GM23338 (cell line): ENCODE measurements around the gene GORAB. TPM values are rescaled to one million over a fixed set of nuclear protein-coding genes. Genes with fewer than 3 reads are reported as not detected.

Source experiments
- ATAC-seq: fragments of 200-7000 bp; cut with Tn5 transposase; 3 replicates; pipeline ENCODE4 v1.9.1; 2020
- DNase-seq: peaks from one replicate; pipeline ENCODE4 v3.0.0-alpha.2; 2015; ENCODE audit warnings: low spot score
- H2AFZ ChIP-seq: fragments of 200-600 bp; sonication (generic); 2 replicates; pipeline ENCODE4 v1.8.0; 2016; ENCODE audit warnings: antibody characterized with exemption, mild to moderate bottlenecking, moderate library complexity
- H3F3A ChIP-seq: fragments of 200-600 bp; sonication (generic); replicated peaks from 2 replicates; pipeline ENCODE4 v1.8.0; 2017; ENCODE audit warnings: antibody characterized with exemption, mixed run types, low read depth
- H3K27ac ChIP-seq: fragments of 200-600 bp; sonication (generic); 2 replicates; pipeline ENCODE4 v1.6.1; 2016; ENCODE audit warnings: low read depth
- H3K27me3 ChIP-seq: fragments of 200-600 bp; sonication (generic); 2 replicates; pipeline ENCODE4 v1.8.0; 2016; ENCODE audit warnings: mild to moderate bottlenecking, mixed run types, moderate library complexity; ENCODE audit not compliant: insufficient read depth
- H3K36me3 ChIP-seq: fragments of 200-600 bp; sonication (generic); 2 replicates; pipeline ENCODE4 v1.8.0; 2016; ENCODE audit warnings: mild to moderate bottlenecking; ENCODE audit not compliant: insufficient read depth
- H3K4me1 ChIP-seq: fragments of 200-600 bp; sonication (generic); 2 replicates; pipeline ENCODE4 v1.8.0; 2016; ENCODE audit warnings: mild to moderate bottlenecking, moderate library complexity; ENCODE audit not compliant: insufficient read depth
- H3K4me2 ChIP-seq: fragments of 200-600 bp; sonication (generic); 2 replicates; pipeline ENCODE4 v1.7.1; 2017; ENCODE audit warnings: mixed run types
- H3K4me3 ChIP-seq: fragments of 200-600 bp; sonication (generic); 2 replicates; pipeline ENCODE4 v1.6.1; 2016; ENCODE audit warnings: mixed run types
- H3K79me2 ChIP-seq: fragments of 200-600 bp; sonication (generic); replicated peaks from 2 replicates; pipeline ENCODE4 v1.8.0; 2017; ENCODE audit warnings: mild to moderate bottlenecking; ENCODE audit not compliant: insufficient read depth
- H3K9me2 ChIP-seq: fragments of 200-600 bp; sonication (generic); 2 replicates; pipeline ENCODE4 v1.8.0; 2017; ENCODE audit not compliant: insufficient read depth
- H4K20me1 ChIP-seq: fragments of 200-600 bp; sonication (generic); replicated peaks from 2 replicates; pipeline ENCODE4 v1.8.0; 2017; ENCODE audit warnings: mild to moderate bottlenecking; ENCODE audit not compliant: insufficient read depth
- H3K27ac Mint-ChIP-seq: 2 replicates; pipeline ENCODE4 v1.8.0; 2020; ENCODE audit warnings: inconsistent platforms, mild to moderate bottlenecking, moderate library complexity, mixed read lengths
- H3K27me3 Mint-ChIP-seq: 3 replicates; pipeline ENCODE4 v1.8.0; 2022; ENCODE audit warnings: low read depth, mild to moderate bottlenecking, moderate library complexity, mixed read lengths, inconsistent platforms; ENCODE audit not compliant: insufficient read depth, poor library complexity
- H3K36me3 Mint-ChIP-seq: 3 replicates; pipeline ENCODE4 v1.8.0; 2021; ENCODE audit warnings: low read depth, mild to moderate bottlenecking, inconsistent platforms, moderate library complexity, mixed read lengths
- H3K4me1 Mint-ChIP-seq: 3 replicates; pipeline ENCODE4 v1.8.0; 2020; ENCODE audit warnings: mild to moderate bottlenecking, inconsistent platforms, mixed read lengths
- H3K4me3 Mint-ChIP-seq: 3 replicates; pipeline ENCODE4 v1.8.0; 2021; ENCODE audit warnings: moderate library complexity, mild to moderate bottlenecking, inconsistent platforms, mixed read lengths
- H3K9me3 Mint-ChIP-seq: 3 replicates; pipeline ENCODE4 v1.8.0; 2020; ENCODE audit warnings: moderate library complexity, mild to moderate bottlenecking, inconsistent platforms, mixed read lengths
- CREB1 ChIP-seq: fragments of 250-450 bp; sonication (Bioruptor Pico); IDR thresholded peaks from 2 replicates; pipeline ENCODE4 v1.5.0; 2020; ENCODE audit warnings: low read depth, mild to moderate bottlenecking, moderate library complexity
- CTCF ChIP-seq, 2 experiments: fragments of 200-600 bp in 1 of 2; sonication (generic) in 1 of 2; conservative IDR thresholded peaks; 2 replicates each; pipeline versions ENCODE4 v1.5.1 to v1.6.1; 2016 to 2017; ENCODE audit warnings: antibody characterized with exemption in 2 of 2, low read depth in 2 of 2, mild to moderate bottlenecking in 2 of 2, moderate library complexity in 1 of 2
- ETS1 ChIP-seq: IDR thresholded peaks from 2 replicates; pipeline ENCODE4 v1.6.1; 2016; ENCODE audit warnings: antibody characterized with exemption
- JUNB ChIP-seq: IDR thresholded peaks from one replicate; pipeline ENCODE4 v1.6.1; 2016; ENCODE audit warnings: antibody characterized with exemption; ENCODE audit not compliant: unreplicated experiment
- NANOG ChIP-seq: IDR thresholded peaks from 2 replicates; pipeline ENCODE4 v1.6.1; 2016; ENCODE audit warnings: antibody characterized with exemption, borderline replicate concordance
- POLR2AphosphoS5 ChIP-seq: IDR thresholded peaks from 2 replicates; pipeline ENCODE4 v1.6.1; 2016; ENCODE audit warnings: antibody characterized with exemption, low read depth
- ZNF331 ChIP-seq: fragments of 250-450 bp; sonication (Bioruptor Pico); IDR thresholded peaks from 2 replicates; pipeline ENCODE4 v1.5.0; 2020; ENCODE audit warnings: low read depth, mild to moderate bottlenecking, moderate library complexity
- ZNF462 ChIP-seq: fragments of 250-450 bp; sonication (Bioruptor Pico); IDR thresholded peaks from 2 replicates; pipeline ENCODE4 v1.5.0; 2020; ENCODE audit warnings: mild to moderate bottlenecking, moderate library complexity
- polyA plus RNA-seq: library from polyadenylated mRNA; unstranded; fragments of >200 nt; fragmentation: Nextera tagmentation; extraction: Ambion mirVana; gene quantifications from 2 replicates; pipeline ENCODE4 v1.2.1, GENCODE V29; 2016
- total RNA-seq: library from RNA; depleted of rRNA; stranded (reverse); fragments of >200 nt; shearing (Covaris generic); gene quantifications from 2 replicates; pipeline ENCODE4 v1.2.3, GENCODE V29; 2014

GORAB gene
- total and polyA plus RNA-seq, 2 experiments from 2014 or later: 10.4 to 21.1 TPM

GRCh38 chr1:170518185-170518834 lies 13.7 kb upstream of the GORAB start:
- H3K36me3 Mint-ChIP-seq: no peaks in the 10 kb centered on the region
- peaks cover 2% of the 10 kb centered on the region for H3K27me3 Mint-ChIP-seq
- H2AFZ ChIP-seq: no peak overlapping the region; the same call in 1 of the 2 replicates
- peaks cover 3% of the 10 kb centered on the region for H3K4me1 Mint-ChIP-seq
- DNase-seq (no peak), ATAC-seq (no peak)
- no peak overlapping the region for H3K4me3 ChIP-seq
- H3K27ac Mint-ChIP-seq: no peak overlapping the region
- H3K27ac ChIP-seq: no peak overlapping the region
- H3K36me3 ChIP-seq: no peaks in the 10 kb centered on the region
- no peak overlapping the region for H3K4me2 ChIP-seq
- no peaks in the 10 kb centered on the region for H3K4me1 ChIP-seq
- no peaks in the 10 kb centered on the region for H3K27me3 ChIP-seq
- no peaks in the 10 kb centered on the region for H3K79me2 ChIP-seq
- no peak overlapping the region for H3K4me3 Mint-ChIP-seq
- TF ChIP-seq CREB1 (CRISPR knock-in tag) (no peak), CTCF (conservative IDR thresholded peaks at IDR 0.05; ENCODE audit: low read depth in 2 of 2) (no peak), JUNB (no peak)
- H3K9me2 ChIP-seq: no peaks in the 10 kb centered on the region
- no peaks in the 10 kb centered on the region for H3K9me3 Mint-ChIP-seq
- H4K20me1 ChIP-seq: no peaks in the 10 kb centered on the region
- no peaks in the 10 kb centered on the region for H3F3A ChIP-seq

- no peaks in the 10 kb centered on the region for H3K9me2 ChIP-seq
- H3K36me3 Mint-ChIP-seq: no peaks in the 10 kb centered on the region
- no peak for ATAC-seq
- DNase-seq: no peak
- no peak overlapping the region for H3K4me2 ChIP-seq
- H3K27ac ChIP-seq: no peak overlapping the region
- no peaks in the 10 kb centered on the region for H3K79me2 ChIP-seq
- no peaks in the 10 kb centered on the region for H3F3A ChIP-seq
- no peak overlapping the region for H3K4me3 Mint-ChIP-seq
- H3K27me3 Mint-ChIP-seq: peaks cover 2% of the 10 kb centered on the region
- H4K20me1 ChIP-seq: no peaks in the 10 kb centered on the region
- H3K27ac Mint-ChIP-seq: no peak overlapping the region
- H3K4me3 ChIP-seq: no peak overlapping the region
- H3K27me3 ChIP-seq: no peaks in the 10 kb centered on the region
- no peak overlapping the region for H2AFZ ChIP-seq
- H3K4me1 ChIP-seq: no peaks in the 10 kb centered on the region
- H3K4me1 Mint-ChIP-seq: peaks cover 3% of the 10 kb centered on the region
- no peaks in the 10 kb centered on the region for H3K9me3 Mint-ChIP-seq
- no peaks in the 10 kb centered on the region for H3K36me3 ChIP-seq
- no peak for TF ChIP-seq NANOG
- TF ChIP-seq ZNF331 (CRISPR knock-in tag): no peak
- no peak for TF ChIP-seq ETS1
- TF ChIP-seq JUNB: no peak
- no peak for TF ChIP-seq POLR2AphosphoS5
- TF ChIP-seq ZNF462 (CRISPR knock-in tag): no peak
- no peak for TF ChIP-seq CTCF (conservative IDR thresholded peaks at IDR 0.05; ENCODE audit: low read depth in 2 of 2)
Measured at GRCh38 chr1:170518965-170519364, 13.0 kb upstream of the GORAB start.
